Activated naive CD8-positive, alpha-beta T cell treated with anti-CD3 and anti-CD28 coated beads for 36 hours (primary cell): ENCODE results near the gene ZNF169. TPM values are rescaled to one million over a fixed set of nuclear protein-coding genes. Genes with fewer than 3 reads are reported as not detected.

Experiments
- total RNA-seq, 2 experiments: library from RNA; stranded (reverse); gene quantifications; one replicate each; pipeline ENCODE4 v1.2.3, GENCODE V29; 2021

Gene ZNF169
- total RNA-seq, 2 experiments from 2014 or later = 4.2 to 5.0 TPM

Other genes with a start within 250 kb of the ZNF169 start
- gene PTPDC1, start 174.8 kb upstream of the ZNF169 start, total RNA-seq = 1 to 10 TPM; 5.8 to 6.0 TPM
- not detected for gene NUTM2F, start 69.3 kb downstream of the ZNF169 start, total RNA-seq